ENCODE measurements around the gene LIPE.
"Not testable (repeated sequence)": the region's sequence is repeated elsewhere in the genome, so short reads cannot be mapped to it uniquely, and the experiment has no call there.

GRCh38 chr19:42461231-42461630 is 34.0 kb upstream of the LIPE start:
- TF ChIP-seq CTCF (IDR thresholded peaks at IDR 0.05); ZFX (IDR thresholded peaks at IDR 0.05; ENCODE audit: borderline replicate concordance): not testable (repeated sequence)
